Stimulated activated CD4-positive, alpha-beta T cell treated with anti-CD3 and anti-CD28 coated beads, TNF-alpha, amount 100 ng/mL, for 1 hour (primary cell): ENCODE measurements around the gene PJA2.

Experiments
- DNase-seq, 3 donors: peaks; one replicate each; pipeline ENCODE4 v3.0.0-alpha.2; 2020; ENCODE audit warnings: low read depth in 3 of 3, low spot score in 1 of 3

Gene PJA2

GRCh38 chr5:109410389-109411148, 795 bp upstream of the PJA2 start:
- DNase-seq, result peak in 1 of 3 donors; percentile 7

DNA sequence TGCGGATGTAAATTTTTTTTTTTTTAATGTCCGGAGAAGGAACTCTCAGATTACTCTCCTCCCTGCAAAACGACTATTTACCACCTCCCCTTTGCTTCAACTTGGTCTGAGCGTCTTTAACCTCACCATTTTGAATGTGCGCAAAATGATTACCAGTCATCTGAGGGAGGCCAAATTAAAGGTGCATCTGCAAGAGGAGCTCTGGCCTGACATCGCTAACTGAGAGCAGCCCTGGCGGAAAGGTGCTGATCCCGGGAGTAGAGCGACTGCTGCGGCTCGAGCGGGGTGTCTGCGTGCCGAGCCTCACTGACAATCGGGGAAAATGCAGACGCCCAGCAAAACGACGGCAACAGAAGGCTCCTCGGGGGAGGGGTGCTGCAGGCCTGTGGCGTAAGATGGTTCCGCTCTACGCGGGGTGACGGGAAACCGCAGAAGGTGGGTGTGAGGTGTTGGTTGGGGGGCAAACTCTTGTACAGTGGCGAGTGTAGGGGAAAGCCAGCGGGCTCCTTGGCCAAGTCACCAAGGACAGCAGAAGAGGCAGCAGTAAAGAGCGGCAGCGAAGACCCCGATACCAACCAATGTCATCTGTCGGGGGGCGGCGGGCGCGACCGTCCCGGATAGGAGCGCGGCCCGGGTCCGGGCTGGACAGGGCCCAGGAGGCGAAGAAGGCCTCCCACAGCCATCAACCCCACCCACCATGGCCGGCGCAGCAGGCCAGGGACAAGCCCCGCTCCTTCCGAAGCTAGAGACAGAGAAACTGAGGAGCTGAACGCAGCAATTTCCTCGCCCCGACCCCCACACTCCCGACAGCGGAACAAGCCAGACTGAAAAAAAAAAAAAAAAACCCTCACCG, 557 bp downstream of the PJA2 start:
- DNase-seq, result peak; percentile 43 to 59 (median 49)

DNA sequence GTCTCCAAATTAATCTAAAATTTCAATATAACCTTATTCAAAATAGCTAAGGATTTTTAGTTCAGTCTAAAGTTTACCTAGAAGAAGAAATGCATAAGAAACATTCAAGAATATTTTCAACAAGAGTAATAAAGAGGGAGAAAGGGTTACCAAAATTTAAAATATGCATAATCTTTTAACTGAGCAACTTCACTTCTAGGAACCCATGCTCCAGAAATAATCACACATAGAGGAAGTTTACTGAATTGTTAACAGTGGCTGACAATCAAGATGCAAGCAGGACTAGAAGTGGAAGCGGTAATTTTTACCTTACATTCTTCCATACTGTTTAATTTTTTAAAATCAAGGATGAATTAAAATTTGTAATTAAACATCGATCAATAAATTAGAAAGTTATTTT, 1.9 kb downstream of the PJA2 start:
- no peak for DNase-seq

- no peak for DNase-seq
Measured at GRCh38 chr5:109406719-109407118, 3.1 kb downstream of the PJA2 start.

DNA sequence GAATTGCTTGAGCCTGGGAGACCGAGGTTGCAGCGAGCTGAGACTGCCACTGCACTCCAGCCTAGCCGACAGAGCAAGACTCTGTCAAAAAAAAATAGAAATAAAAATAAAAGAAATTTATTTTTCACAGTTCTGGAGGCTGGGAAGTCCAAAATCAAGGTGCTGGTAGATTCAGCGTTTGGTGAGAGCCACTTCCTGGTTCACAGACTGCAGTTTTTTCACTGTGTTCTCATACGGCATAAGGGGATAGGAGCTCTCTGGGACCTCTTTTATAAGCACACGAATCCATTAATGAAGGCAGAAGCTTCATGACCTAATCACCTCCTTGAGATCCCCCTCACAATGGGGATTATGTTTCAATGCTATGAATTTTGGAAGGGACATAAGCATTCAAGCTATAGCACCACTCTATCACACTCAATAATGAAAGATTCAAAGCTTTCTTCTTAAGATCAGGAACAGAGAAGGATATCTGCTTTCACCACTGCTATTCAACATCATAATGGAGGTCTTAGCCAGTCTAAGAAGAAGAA, 5.3 kb downstream of the PJA2 start:
- DNase-seq, result no peak

DNA sequence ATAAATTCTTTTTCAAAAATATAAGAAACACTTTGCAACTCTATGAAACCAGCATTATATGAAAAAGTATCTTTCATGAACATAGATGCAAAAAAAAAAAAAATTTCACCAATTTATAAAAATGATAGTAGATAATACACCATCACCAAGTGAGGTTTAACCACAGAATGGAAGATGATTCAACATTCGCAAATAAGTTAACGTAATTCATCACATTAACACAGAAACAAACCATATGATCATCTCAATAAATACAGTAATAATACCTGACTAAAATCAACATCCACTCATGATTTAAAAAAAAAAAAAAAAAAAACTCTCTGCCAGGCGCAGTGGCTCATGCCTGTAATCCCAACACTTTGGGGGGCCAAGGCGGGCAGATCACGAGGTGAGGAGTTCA, 6.3 kb downstream of the PJA2 start:
- no peak for DNase-seq

DNA sequence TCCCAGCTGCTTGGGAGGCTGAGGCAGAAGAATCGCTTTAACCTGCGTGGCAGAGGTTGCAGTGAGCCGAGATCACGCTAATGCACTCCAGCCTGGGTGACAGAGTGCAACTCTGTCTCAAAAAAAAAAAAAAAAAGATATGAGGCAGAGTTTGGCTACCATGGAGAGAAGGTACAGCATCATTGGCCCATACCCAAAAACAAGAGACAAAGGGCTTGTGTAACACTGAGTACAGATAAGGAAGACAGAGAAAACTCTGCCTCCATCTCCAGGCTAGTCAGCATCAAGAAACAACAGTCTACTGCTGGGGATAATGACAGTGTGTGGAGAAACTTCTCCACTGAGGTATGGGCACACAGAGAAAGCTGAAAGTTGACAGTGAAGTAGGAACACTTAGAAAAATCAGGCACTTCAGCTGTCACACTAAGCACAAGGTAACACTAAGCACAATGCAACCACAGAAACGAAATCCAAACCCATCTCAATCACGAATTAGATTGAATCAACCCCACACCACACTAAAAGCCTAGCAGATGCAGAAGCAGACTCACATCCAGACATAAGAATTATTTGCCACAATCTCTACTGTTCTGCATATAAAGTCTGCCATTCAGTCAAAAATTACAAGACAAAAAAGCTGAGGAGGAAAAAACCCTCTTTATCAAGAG, 10.5 kb downstream of the PJA2 start:
- DNase-seq, result no peak

DNA sequence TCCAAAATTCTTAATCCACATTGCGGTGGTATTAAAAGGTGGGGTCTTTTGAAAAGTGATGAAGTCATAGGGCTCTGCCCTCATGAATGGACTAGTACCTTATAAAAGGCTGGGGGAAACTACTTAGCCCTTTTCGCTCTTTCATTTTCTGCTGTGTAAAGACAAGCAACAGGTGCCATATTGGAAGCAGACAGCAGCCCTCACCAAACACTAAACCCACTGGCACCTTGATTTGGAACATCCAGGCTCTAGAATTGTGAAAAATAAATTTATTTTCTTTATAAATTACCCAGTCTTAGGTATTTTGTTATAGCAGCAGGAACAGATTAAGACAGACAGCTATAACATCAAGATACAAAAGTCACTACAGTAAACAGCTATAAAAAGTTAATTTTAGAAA, 12.8 kb downstream of the PJA2 start:
- no peak for DNase-seq

DNA sequence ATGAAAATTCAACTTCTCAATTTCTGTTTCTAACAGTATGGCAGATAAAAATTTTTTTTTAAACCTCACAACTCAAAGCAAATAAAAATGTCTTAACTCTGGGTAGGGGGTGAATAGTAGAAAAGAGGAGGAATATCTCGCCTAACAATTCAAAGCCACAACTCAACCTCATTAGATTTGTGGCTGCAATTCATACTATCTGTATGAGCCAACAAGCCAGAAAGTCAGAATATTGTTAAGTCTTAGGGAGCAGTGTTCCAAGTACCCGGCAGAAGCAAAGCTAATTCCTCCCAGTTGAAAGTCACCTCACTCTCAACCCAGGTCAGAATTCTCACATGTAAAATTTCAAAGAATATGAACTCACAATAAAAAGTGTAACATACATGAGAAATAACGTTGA, 15.0 kb downstream of the PJA2 start:
- no peak for DNase-seq

GRCh38 chr5:109390188-109390587, 19.6 kb downstream of the PJA2 start:
- no peak for DNase-seq

GRCh38 chr5:109388407-109388806, 21.4 kb downstream of the PJA2 start:
- no peak for DNase-seq

GRCh38 chr5:109387408-109387974, 22.3 kb downstream of the PJA2 start:
- no peak for DNase-seq

GRCh38 chr5:109378095-109378494, 31.7 kb downstream of the PJA2 start:
- no peak for DNase-seq

DNA sequence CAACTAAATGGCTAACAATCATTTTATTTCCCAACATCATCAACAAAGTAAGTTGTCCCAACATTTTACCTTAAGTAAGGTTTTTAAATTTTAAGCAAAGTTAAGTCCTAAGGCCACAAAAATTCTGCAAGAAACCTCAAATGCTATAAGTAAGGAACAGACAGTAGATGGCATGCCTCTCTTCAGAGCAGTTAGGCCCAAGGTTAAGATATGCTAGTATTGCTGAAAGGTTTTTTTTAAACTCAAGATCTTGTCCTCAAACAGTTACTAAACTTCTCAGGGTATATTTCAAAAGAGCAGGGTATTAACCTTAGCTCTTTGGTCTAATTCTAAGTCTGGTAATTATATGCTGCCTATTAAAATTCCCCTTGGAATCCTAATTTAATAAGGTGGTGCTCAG, 35.1 kb downstream of the PJA2 start:
- DNase-seq, result no peak

DNA sequence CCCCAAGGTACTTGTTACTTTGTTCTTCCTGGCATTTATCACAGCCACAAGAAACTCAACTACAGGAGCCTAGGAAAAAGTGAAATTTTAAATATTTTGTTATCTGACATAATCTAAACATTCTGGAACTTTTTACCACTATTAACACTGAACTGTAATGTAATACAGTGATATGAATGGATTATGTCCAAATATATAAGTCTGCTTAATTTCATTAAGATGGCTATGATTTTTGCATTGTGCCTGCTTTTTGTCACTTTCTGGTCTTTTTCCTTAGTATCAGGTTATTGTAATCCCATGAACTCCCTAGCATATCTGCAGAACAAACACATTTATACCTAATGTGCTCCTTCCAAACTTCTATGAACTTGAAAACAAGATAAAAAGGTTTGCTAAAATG, 35.8 kb downstream of the PJA2 start:
- DNase-seq, result no peak

- no peak for DNase-seq
Measured at GRCh38 chr5:109370343-109370742, 39.4 kb downstream of the PJA2 start.

DNA sequence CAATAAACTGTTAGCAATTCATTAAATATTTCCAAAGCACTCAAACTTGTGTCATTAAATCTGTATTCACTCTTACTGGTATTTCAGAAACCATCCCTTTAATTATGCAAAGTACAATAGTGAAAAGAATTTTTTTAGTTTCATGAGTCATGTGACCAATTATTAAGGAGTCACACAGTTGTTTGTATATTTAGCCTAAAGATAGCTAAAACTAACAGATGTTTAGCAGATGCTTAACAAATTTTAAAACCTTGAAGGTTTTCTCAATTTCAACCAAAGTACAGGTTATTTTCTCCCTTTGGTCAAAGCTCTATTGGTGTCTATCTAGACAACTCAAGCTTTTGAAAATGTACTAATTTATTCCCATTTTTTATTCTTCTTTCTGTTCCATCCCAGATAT, 44.1 kb downstream of the PJA2 start:
- DNase-seq, result no peak

GRCh38 chr5:109364977-109365376, 44.8 kb downstream of the PJA2 start:
- DNase-seq, result no peak

GRCh38 chr5:109359642-109360041, 50.1 kb downstream of the PJA2 start:
- no peak for DNase-seq

DNA sequence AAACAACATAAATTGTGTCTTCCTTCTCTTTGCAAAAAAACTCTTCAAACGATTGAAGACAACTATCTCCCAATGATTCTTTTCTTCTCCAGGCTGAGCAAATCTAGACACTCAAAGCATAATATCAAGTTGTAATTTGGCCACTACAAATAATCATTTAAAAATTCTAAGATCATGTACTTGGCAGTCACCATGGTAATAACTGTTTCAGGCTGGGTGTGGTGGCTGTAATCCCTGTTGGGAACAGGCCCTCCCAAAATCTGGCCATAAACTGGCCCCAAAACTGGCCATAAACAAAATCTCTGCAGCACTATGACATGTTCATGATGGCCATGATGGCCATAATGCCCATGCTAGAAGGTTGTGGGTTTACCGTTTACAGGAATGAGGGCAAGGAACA, 52.0 kb downstream of the PJA2 start:
- no peak for DNase-seq

DNA sequence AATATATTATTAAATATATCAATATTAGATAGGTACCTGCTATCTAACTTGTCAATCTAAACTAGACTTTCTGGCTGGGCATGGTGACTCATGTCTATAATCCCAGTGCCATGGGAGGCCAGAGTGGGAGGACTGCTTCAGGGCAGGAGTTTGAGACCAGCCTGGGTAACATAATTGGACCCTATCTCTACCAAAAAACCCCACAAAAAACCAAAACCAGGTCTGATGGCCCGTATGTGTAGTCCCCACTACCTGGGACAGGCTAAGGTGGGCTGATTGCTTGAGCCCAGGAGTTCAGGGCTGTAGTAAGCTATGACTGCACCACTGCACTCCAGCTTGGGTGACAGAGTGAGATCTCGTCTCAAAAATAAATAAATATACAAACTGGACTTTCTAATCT, 55.0 kb downstream of the PJA2 start:
- no peak for DNase-seq
